ENCODE data around the gene STARD5. TPM values are rescaled to one million over a fixed set of nuclear protein-coding genes. Genes with fewer than 3 reads are reported as not detected.

STARD5 gene
- total RNA-seq, 1 experiment from 2014 or later = 2.3 TPM

DNA sequence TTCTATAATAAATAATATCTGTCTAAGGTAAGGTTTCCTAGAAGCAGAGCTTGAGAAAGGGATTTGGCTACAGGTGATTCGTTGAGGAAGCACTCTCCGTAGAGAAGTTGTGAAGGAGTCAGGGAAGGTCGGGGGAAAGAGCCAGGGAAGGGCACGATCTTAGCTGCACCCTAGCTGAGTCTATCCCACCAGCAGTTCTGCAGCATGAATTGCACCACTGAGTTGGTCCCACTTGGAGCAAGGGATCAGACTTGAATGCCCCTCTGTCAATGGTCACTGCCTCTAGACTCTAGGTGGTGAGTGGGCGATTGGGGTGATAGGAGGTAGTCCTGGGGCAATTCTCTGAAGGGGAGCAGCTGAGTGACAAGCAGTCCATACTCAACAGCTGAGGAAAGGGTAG, 36.5 kb upstream of the STARD5 start:
- H3K23ac ChIP-seq (ENCODE audit: insufficient read length, low read depth, low read length) = no peak overlapping the region
- no peak overlapping the region for H2BK120ac ChIP-seq (ENCODE audit: low read depth, low read length, poor library complexity, severe bottlenecking)
- H4K20me1 ChIP-seq (ENCODE audit: control insufficient read depth, insufficient read depth, insufficient read length) = no peaks in the 10 kb centered on the region
- no peak overlapping the region for H3K9ac ChIP-seq (ENCODE audit: extremely low read depth, insufficient read length, low read length)
- H3K4me3 Mint-ChIP-seq = no peak overlapping the region
- H3K56ac ChIP-seq (ENCODE audit: insufficient read length, low read depth, low read length) = no peak overlapping the region
- TF ChIP-seq, protein P1, sequence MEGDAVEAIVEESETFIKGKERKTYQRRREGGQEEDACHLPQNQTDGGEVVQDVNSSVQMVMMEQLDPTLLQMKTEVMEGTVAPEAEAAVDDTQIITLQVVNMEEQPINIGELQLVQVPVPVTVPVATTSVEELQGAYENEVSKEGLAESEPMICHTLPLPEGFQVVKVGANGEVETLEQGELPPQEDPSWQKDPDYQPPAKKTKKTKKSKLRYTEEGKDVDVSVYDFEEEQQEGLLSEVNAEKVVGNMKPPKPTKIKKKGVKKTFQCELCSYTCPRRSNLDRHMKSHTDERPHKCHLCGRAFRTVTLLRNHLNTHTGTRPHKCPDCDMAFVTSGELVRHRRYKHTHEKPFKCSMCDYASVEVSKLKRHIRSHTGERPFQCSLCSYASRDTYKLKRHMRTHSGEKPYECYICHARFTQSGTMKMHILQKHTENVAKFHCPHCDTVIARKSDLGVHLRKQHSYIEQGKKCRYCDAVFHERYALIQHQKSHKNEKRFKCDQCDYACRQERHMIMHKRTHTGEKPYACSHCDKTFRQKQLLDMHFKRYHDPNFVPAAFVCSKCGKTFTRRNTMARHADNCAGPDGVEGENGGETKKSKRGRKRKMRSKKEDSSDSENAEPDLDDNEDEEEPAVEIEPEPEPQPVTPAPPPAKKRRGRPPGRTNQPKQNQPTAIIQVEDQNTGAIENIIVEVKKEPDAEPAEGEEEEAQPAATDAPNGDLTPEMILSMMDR (conservative IDR thresholded peaks at IDR 0.05) = no peak
- H2AK5ac ChIP-seq (ENCODE audit: insufficient read length, low read length) = no peak overlapping the region
- no peaks in the 10 kb centered on the region for H3K79me2 ChIP-seq (ENCODE audit: insufficient read depth, low read length)
- no peaks in the 10 kb centered on the region for H3K79me1 ChIP-seq (ENCODE audit: insufficient read depth, low read depth, low read length, poor library complexity, severe bottlenecking)
- no peak overlapping the region for H3K27ac Mint-ChIP-seq
- H3K4me1 ChIP-seq (ENCODE audit: insufficient read depth, low read length) = no peaks in the 10 kb centered on the region
- DNase-seq = no peak
- no peak overlapping the region for H4K8ac ChIP-seq (replicated peaks; ENCODE audit: insufficient read length, low read depth, low read length)
- H2BK5ac ChIP-seq (ENCODE audit: insufficient read length, low read length) = no peak overlapping the region
- no peak overlapping the region for H2BK15ac ChIP-seq (ENCODE audit: low read depth, low read length)
- no peak overlapping the region for H3K27ac ChIP-seq (ENCODE audit: insufficient read length, low read depth, low read length)
- no peak overlapping the region for H3K4me2 ChIP-seq (ENCODE audit: insufficient read depth, insufficient read length, low read length)
- H3K9me3 Mint-ChIP-seq = no peaks in the 10 kb centered on the region
- no peaks in the 10 kb centered on the region; a peak in 1 of 7 replicates for H3K36me3 Mint-ChIP-seq (ENCODE audit: insufficient read depth in 1 of 3, low read depth in 3 of 3)
- H3K23me2 ChIP-seq (ENCODE audit: insufficient read length, low read depth, low read length, poor library complexity, severe bottlenecking) = no peaks in the 10 kb centered on the region
- H3K14ac ChIP-seq (ENCODE audit: insufficient read depth, low read length) = no peak overlapping the region
- H3K9me3 ChIP-seq (ENCODE audit: control insufficient read depth, low read depth, low read length) = no peaks in the 10 kb centered on the region
- no peak overlapping the region for H4K5ac ChIP-seq (ENCODE audit: insufficient read length, low read depth, low read length)
- H4K91ac ChIP-seq (ENCODE audit: insufficient read length, low read depth, low read length) = no peak overlapping the region
- H3K27me3 Mint-ChIP-seq (ENCODE audit: low read depth) = no peaks in the 10 kb centered on the region
- no peak overlapping the region for H3K18ac ChIP-seq (ENCODE audit: insufficient read length, low read depth, low read length)
- no peak overlapping the region for H2BK20ac ChIP-seq (ENCODE audit: low read depth, low read length, poor library complexity, severe bottlenecking)
- WGBS (ENCODE audit: extremely low coverage, insufficient read length, low lambda C conversion rate) = no CpG with 5 or more reads among the region's 5 CpGs
- H2AFZ ChIP-seq (ENCODE audit: low read length) = no peak overlapping the region
- no peak overlapping the region for H3K4ac ChIP-seq (ENCODE audit: low read depth, low read length)
- H2BK12ac ChIP-seq (ENCODE audit: insufficient read length, low read depth, low read length) = no peak overlapping the region
- H3K27me3 ChIP-seq (ENCODE audit: insufficient read depth, low read length) = no peaks in the 10 kb centered on the region
- H3K4me1 Mint-ChIP-seq = peaks cover 2 to 13% of the 10 kb centered on the region in 2 experiments; a peak in 2 of 4 replicates
- H3T11ph ChIP-seq (ENCODE audit: low read length) = no peak overlapping the region
